SHP77 treated with DMSO at 0.1 percent for 48 hours (cell line): ENCODE measurements around the gene PTPRU.

Experiments used
- DNase-seq: peaks from one replicate; lab custom pipeline; 2025; lab: John Stamatoyannopoulos, UW

PTPRU gene

GRCh38 chr1:29235955-29236711, at the start of gene PTPRU:
Gene PTPRU (plus strand): TSS chr1:29236522. CDS start chr1:29236645, 123 bp downstream.
- peak; percentile 23 for DNase-seq

GRCh38 chr1:29186707-29187106, 49.6 kb upstream of the PTPRU start:
- no peak for DNase-seq

GRCh38 chr1:29190718-29191117, 45.6 kb upstream of the PTPRU start:
- no peak for DNase-seq

- no peak for DNase-seq
Observed at GRCh38 chr1:29193879-29194455, 42.4 kb upstream of the PTPRU start.

- no peak for DNase-seq
Observed at GRCh38 chr1:29195881-29196291, 40.4 kb upstream of the PTPRU start.

- no peak for DNase-seq
Observed at GRCh38 chr1:29196863-29197589, 39.3 kb upstream of the PTPRU start.

- DNase-seq, result peak; percentile 19
Observed at GRCh38 chr1:29197590-29197924, 38.8 kb upstream of the PTPRU start.

- no peak for DNase-seq
Observed at GRCh38 chr1:29197993-29198392, 38.3 kb upstream of the PTPRU start.

- no peak for DNase-seq
Observed at GRCh38 chr1:29200906-29201594, 35.3 kb upstream of the PTPRU start.

- DNase-seq, result no peak
Observed at GRCh38 chr1:29201595-29202051, 34.7 kb upstream of the PTPRU start.

- no peak for DNase-seq
Observed at GRCh38 chr1:29202053-29202452, 34.3 kb upstream of the PTPRU start.

- peak; percentile 85 for DNase-seq
Observed at GRCh38 chr1:29202584-29203340, 33.6 kb upstream of the PTPRU start.

- DNase-seq, result no peak
Observed at GRCh38 chr1:29208442-29208841, 27.9 kb upstream of the PTPRU start.

- no peak for DNase-seq
Observed at GRCh38 chr1:29209173-29209572, 27.1 kb upstream of the PTPRU start.

GRCh38 chr1:29210278-29211085, 25.8 kb upstream of the PTPRU start:
- no peak for DNase-seq

GRCh38 chr1:29211086-29212030, 25.0 kb upstream of the PTPRU start:
- no peak for DNase-seq

GRCh38 chr1:29213055-29213454, 23.3 kb upstream of the PTPRU start:
- no peak for DNase-seq

GRCh38 chr1:29217633-29218032, 18.7 kb upstream of the PTPRU start:
- DNase-seq, result no peak

- no peak for DNase-seq
Observed at GRCh38 chr1:29218223-29218622, 18.1 kb upstream of the PTPRU start.

GRCh38 chr1:29221296-29221695, 15.0 kb upstream of the PTPRU start:
- no peak for DNase-seq
